Left hindlimb (tissue), 1 donor: ENCODE data around the gene INPP5D.
"Not testable (repeated sequence)": the region's sequence is repeated elsewhere in the genome, so short reads cannot be mapped to it uniquely, and the experiment has no call there.

ENCODE experiments used
- DNase-seq: peaks from one replicate; pipeline ENCODE4 v3.0.0-alpha.2; 2018

The INPP5D gene

GRCh38 chr2:233033672-233034071 is 26.5 kb upstream of the INPP5D start:
- no peak for DNase-seq

GRCh38 chr2:233034091-233034882 is 25.9 kb upstream of the INPP5D start:
- no peak for DNase-seq

DNA sequence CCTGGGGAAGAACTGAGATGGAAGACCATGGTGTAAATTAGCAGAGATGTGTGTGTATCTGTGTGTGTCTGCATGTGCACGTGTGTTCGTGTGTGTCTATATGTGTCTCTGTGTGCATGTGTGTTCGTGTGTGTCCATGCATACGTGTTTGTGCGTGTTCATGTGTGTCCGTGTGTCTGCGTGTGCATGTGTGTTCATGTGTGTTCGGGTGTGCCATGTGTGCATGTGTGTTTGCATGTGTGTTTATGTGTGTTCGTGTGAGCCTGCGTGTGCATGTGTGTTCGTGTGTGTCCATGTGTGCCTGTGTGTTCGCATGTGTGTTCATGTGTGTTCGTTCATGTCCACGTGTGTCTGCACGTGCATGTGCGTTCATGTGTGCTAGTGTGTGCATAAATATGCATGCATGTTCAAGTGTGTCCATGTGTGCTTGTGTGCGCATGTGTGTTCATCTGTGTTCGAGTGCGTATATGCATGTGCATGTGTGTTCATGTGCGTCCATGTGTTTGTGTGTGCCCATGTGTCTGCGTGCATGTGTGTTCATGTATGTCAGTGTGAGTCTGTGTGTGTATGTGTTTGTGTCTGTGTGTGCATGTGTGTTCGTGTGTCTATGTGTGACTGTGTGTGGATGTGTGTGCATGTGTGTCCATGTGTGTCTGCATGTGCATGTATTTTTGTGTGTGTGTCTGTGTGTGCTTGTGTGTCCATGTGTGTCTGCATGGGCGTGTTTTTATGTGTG is 24.5 kb upstream of the INPP5D start:
- no peak for DNase-seq

GRCh38 chr2:233036162-233036838 is 23.8 kb upstream of the INPP5D start:
- DNase-seq = no peak

- no peak for DNase-seq
These were observed 23.1 kb upstream of the INPP5D start for GRCh38 chr2:233037078-233037477.

- DNase-seq = no peak
These were observed 20.8 kb upstream of the INPP5D start for GRCh38 chr2:233039212-233039845.

GRCh38 chr2:233039846-233040530 is 20.2 kb upstream of the INPP5D start:
- DNase-seq = no peak

- no peak for DNase-seq
These were observed 19.6 kb upstream of the INPP5D start for GRCh38 chr2:233040571-233040970.

GRCh38 chr2:233041722-233042323 is 18.3 kb upstream of the INPP5D start:
- no peak for DNase-seq

GRCh38 chr2:233042549-233042948 is 17.6 kb upstream of the INPP5D start:
- no peak for DNase-seq

DNA sequence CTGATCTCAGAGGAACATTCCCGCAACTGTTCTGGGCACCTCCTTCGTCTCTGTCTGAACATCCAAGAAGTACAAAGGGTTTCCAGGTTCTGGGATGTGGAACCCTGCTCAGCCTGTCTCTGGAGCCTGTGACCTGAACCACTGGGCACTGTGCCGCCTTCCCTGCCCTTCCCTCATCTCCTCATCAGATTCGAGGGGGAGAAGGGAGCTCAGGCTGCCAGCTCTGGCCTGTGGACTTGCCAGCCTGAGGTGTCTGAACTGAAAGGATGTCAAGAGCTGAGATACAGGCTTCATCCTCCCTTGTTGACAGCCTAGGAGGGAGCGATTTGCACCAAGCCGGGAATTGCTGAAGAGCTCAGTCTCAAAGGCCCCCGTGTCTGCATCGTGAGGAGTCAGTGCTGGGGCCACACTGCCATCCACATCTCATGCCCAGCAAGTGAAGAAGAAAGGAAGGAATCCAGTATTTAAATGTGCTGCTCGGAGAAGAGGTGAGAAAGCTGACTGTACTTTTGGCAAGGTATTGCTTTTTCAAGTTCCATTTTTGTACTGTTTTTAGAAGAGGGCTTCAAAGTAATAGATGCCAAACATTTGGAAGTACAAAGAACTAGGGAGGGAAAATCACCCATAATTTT is 15.1 kb upstream of the INPP5D start:
- no peak for DNase-seq

- DNase-seq = no peak
These were observed 12.9 kb upstream of the INPP5D start for GRCh38 chr2:233047206-233047605.

- DNase-seq = no peak
These were observed 12.5 kb upstream of the INPP5D start for GRCh38 chr2:233047667-233048066.

DNA sequence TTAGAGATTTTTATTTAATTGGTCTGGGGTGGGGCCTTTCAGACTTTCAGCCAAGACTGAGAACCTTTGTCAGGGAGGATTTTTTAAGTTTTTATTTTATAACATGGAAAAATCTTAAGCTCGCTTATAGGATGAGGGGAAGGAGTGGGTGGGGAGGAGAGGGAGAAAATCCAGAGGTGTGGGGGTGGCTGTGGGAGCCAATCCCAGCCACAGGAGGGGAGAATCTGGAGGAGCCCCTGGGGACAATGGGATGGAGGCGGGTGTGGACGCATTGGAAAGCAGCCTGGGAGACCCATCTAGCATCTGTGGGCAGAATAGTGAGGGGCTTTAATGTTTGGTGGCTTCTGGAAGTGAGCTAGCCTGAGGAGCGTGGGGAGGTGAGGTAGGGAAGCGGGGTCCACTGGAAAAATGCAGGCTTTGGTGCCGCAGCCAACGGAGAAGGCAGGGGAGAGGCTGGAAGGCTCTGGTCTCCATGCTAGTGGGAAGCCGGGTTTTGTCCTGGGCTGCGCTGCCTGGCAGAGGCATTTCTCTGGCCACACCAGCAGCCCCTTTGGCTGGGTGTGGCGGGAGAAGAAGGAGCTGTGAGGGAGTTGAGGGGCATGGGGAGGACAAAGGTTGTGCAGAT is 11.5 kb upstream of the INPP5D start:
- DNase-seq = no peak

GRCh38 chr2:233049194-233049761 is 10.9 kb upstream of the INPP5D start:
- no peak for DNase-seq

GRCh38 chr2:233051241-233052149 is 8.6 kb upstream of the INPP5D start:
- peak; percentile 82 for DNase-seq

GRCh38 chr2:233052517-233052916 is 7.6 kb upstream of the INPP5D start:
- DNase-seq = not testable (repeated sequence)

DNA sequence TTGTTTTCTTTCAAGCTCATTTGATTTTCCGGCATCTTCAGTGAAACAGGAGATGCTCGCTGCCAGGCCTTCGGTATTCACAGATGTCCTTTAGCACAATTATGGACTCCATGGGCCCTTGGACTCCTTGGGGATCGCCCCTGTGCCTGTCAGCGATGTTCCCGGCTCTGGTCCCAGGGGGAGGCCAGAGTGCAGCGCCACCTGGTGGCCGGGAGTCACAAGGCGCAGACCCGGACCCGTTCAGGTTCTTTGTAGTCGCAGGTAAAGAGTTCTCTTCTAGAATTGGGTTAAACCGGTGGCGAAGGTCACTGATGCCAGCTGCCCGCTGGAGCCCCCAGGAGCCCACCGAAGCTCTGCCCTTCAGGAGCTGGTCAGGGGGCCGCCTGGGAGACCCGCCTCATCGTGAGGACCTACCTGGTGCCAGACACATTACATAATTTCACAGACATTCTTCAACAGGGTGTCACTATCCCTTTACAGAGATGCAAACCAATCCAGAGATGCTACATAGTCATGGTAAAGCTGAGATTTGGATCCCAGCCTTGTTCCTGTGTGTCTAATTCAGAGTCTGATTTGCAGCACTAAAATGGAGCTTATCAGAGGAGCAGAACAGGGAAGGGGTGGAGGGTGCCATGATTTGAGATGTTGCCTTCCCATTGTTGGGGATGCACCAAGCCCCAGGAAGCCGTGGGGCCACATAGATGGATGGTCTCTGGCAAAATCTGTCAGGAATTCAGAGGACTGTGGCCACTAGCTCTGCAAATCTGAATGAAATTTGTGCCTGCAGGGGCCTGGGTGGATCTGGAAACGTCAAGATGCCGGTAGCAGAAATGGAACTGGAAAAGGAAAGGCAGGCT is 6.0 kb upstream of the INPP5D start:
- no peak for DNase-seq

- no peak for DNase-seq
These were observed 4.8 kb upstream of the INPP5D start for GRCh38 chr2:233055362-233055761.
